Fibroblast of the aortic adventitia (primary cell): ENCODE data around the gene NR1I2. TPM values are rescaled to one million over a fixed set of nuclear protein-coding genes. Genes with fewer than 3 reads are reported as not detected.

Experiments used
- DNase-seq: peaks from one replicate; pipeline ENCODE4 v3.0.0-alpha.2; 2010; ENCODE audit warnings: low read depth
- H3K4me3 ChIP-seq: 2 replicates; pipeline ENCODE4 v1.5.1; 2011; ENCODE audit warnings: low read depth, mild to moderate bottlenecking, control low read depth, low read length, moderate library complexity
- total RNA-seq: library from RNA; depleted of rRNA; stranded (reverse); fragments of >200 nt; gene quantifications from 2 replicates; pipeline ENCODE4 v1.2.3, GENCODE V29; 2012; ENCODE audit warnings: low replicate concordance
- TF ChIP-seq, protein P1 (sequence below): IDR thresholded peaks from 2 replicates; pipeline ENCODE4 v1.5.1; 2011; ENCODE audit warnings: mild to moderate bottlenecking, low read length, control low read depth, inconsistent platforms; ENCODE audit not compliant: insufficient read depth

The NR1I2 gene
- total RNA-seq, 1 donor: 0.27 TPM

DNA sequence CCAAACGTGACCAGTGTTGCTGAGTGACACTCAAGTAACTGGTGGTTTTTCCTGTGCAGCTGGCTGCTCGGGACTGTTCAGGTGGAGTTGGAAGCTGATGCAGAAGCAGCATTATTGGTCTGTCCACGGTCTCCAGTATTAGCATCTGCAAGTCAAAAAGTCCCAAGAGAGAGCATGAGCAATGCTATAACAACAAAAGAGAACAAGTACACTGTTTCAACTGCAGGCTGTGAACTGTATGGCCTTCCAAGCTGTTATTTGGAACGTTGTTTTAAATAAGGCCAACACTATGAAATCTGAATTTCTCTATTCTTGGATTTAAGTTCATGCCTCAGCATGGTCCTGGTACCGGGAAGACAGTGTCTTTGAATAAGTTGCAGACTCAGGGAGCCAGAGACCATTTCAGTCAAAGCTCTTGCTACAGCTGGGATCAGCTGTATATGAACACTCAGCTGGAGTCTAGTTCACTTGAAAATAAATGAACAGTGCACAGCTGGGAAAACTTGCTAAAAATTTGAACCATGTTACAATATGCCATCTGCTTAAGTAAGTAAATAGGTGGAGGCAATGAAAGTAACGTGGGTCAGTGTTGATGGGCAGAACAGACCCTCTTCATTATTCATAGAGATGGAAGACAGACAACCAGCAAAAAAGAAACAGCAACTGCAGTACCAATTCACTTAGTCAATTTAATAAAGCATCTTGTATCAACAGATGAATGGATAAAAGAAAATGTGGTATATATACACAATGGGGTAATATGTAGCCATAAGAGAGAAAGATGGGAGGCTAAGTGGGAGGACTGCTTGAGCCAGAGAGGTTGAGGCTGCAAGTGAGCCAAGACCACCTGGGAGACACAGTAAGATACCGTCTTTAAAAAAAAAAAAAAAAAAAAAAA lies 45.1 kb downstream of the NR1I2 start:
- no peak for DNase-seq
- TF ChIP-seq, protein P1, sequence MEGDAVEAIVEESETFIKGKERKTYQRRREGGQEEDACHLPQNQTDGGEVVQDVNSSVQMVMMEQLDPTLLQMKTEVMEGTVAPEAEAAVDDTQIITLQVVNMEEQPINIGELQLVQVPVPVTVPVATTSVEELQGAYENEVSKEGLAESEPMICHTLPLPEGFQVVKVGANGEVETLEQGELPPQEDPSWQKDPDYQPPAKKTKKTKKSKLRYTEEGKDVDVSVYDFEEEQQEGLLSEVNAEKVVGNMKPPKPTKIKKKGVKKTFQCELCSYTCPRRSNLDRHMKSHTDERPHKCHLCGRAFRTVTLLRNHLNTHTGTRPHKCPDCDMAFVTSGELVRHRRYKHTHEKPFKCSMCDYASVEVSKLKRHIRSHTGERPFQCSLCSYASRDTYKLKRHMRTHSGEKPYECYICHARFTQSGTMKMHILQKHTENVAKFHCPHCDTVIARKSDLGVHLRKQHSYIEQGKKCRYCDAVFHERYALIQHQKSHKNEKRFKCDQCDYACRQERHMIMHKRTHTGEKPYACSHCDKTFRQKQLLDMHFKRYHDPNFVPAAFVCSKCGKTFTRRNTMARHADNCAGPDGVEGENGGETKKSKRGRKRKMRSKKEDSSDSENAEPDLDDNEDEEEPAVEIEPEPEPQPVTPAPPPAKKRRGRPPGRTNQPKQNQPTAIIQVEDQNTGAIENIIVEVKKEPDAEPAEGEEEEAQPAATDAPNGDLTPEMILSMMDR: no peak
- no peak overlapping the region for H3K4me3 ChIP-seq

DNA sequence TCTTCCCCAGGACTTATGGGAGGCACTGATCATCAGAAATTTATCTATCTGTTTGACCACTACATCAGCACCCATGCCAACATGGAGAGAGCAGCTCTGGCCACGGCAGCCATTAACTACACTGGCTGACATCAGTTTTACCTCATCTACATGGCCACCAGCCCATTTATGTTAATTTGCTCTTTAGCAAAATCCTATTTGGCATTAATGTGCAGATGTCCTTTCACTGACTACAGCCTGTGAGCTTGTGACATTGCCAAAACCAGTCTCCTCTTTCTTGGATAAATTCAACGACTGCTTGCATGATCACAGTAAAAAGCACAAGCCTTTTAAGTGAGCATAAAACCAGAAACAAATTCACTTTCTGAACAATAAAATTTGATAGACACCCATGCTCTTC lies 47.5 kb downstream of the NR1I2 start:
- peak; percentile 6 for DNase-seq
- TF ChIP-seq, protein P1: no peak
- no peak overlapping the region for H3K4me3 ChIP-seq

DNA sequence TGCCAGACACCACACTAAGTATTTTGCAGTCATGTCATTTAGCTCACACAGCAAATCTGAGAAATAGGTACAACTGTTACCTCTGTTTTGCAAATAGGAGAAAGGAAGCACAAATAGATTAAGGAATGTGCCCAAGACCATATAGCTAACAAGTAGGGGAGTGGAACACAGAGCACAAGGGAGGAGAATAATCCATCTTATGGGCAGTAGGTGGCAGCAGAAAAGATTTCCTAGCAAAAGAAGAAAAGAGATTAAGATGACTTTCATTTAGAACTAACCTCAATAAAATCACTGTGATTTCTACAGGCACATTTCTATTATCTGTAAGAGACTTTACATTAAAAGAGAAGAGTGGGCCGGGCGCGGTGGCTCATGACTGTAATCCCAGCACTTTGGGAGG lies 49.1 kb downstream of the NR1I2 start:
- no peak for DNase-seq
- TF ChIP-seq, protein P1: peak; percentile 9

DNA sequence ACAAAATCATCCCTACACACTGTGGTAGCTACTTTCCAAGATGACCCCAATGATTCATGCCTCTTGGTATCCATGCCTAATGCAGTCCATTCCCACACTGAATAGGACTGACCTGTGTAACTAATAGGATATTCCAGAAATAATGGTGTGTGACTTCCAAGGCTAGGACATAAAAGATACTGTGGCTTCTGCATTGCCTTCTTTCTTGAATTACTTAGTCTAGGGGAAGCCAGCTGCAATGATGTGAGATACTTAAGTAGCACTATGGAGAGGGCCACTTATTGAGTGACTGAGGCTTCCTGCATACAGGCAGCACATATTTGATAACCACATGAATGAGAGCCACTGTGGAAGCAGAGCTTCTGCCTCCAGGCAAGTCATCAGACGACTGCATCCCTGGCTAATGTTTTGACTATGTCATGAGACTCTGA lies 50.1 kb downstream of the NR1I2 start:
- TF ChIP-seq, protein P1: no peak
- DNase-seq: no peak
- no peak overlapping the region for H3K4me3 ChIP-seq

More for the DNA sequence above, 49.1 kb downstream of the NR1I2 start:
- no peak overlapping the region for H3K4me3 ChIP-seq

DNA sequence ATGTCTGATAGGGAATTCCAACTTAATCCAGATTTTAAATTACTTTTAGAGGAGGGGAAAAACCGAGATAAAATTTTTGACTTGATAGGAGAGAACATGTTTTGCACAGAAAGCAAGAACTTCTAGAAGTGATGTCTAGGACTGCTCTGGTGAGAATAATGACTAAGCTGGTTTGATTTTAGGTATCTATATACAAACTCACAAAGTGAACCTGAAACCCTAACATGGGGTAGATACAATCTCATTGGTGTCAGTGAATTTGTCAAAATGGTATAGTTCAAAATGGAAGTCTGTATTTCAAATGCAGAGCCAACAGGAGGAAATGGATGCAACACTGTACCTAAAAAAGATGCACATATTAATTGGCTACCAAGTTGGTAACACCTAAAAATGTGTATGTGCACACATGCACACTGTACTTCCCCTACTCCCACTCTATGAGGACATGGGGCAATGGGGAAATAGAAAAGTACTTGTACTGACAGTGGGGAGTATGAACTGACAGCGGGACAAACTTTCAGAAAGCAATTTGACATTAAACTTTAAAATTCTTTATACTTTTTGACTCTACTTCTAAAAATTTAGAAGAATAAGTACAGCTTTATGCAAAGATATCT lies 53.0 kb downstream of the NR1I2 start:
- TF ChIP-seq, protein P1: no peak
- no peak overlapping the region for H3K4me3 ChIP-seq
- no peak for DNase-seq

DNA sequence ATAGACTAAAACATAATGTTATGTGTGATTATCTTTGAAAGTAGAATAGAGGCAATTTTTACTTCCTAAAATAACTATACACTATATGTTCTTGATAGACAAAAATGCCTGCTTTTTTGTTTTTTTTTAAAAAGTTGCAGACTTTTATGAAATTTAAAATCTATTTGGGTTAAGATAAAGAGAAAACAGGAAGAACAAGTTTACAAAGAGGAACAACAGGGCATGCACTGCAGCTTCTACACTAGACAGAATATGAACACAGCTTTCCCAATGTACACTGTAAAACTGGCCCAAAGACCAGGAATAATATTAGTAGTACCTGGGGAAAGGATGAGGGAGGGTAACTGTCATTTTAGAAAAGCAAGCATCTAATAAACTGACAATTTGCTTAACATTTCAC lies 53.7 kb downstream of the NR1I2 start:
- TF ChIP-seq, protein P1: no peak
- no peak for DNase-seq
- H3K4me3 ChIP-seq: no peak overlapping the region
